Gastroesophageal sphincter (tissue), 4 donors: Measurements from ENCODE around the gene LMO7. TPM values are rescaled to one million over a fixed set of nuclear protein-coding genes. Genes with fewer than 3 reads are reported as not detected.

Source experiments
- ATAC-seq: fragments of 150-250 bp; one replicate; pipeline ENCODE4 v1.9.1; 2016; ENCODE audit warnings: mild to moderate bottlenecking, moderate library complexity
- H3K27ac ChIP-seq, 4 donors: fragments of 200-600 bp; sonication (generic) in 3 of 4; 1 replicate in 3 of 4; 2 replicates in 1 of 4; pipeline ENCODE4 v1.5.1; 2016 to 2019
- H3K27me3 ChIP-seq: fragments of 200-600 bp; sonication (generic); one replicate; pipeline ENCODE4 v1.5.1; 2019
- H3K36me3 ChIP-seq, 2 donors: fragments of 200-600 bp; sonication (generic); one replicate each; pipeline ENCODE4 v1.5.1; 2019; ENCODE audit warnings: control low read depth in 1 of 2
- H3K4me1 ChIP-seq, 3 donors: fragments of 200-600 bp; sonication (generic); 1 replicate in 2 of 3; 2 replicates in 1 of 3; pipeline ENCODE4 v1.5.1; 2016 to 2019; ENCODE audit warnings: control low read depth in 2 of 3
- H3K4me3 ChIP-seq, 2 donors: fragments of 200-600 bp; sonication (generic); one replicate each; pipeline ENCODE4 v1.5.1; 2019; ENCODE audit warnings: mild to moderate bottlenecking in 1 of 2, moderate library complexity in 1 of 2
- H3K9me3 ChIP-seq, 3 donors: fragments of 200-600 bp; sonication (generic); one replicate each; pipeline ENCODE4 v1.5.1; 2017 to 2019; ENCODE audit warnings: control low read depth in 2 of 3
- CTCF ChIP-seq, 4 experiments: fragments of 200-600 bp in 2 of 4; fragments of 450-650 bp in 2 of 4; sonication (generic) in 1 of 4; IDR thresholded peaks; one replicate each; pipeline ENCODE4 v1.5.1; 2017 to 2019; ENCODE audit warnings: antibody characterized with exemption in 4 of 4, mild to moderate bottlenecking in 2 of 4, moderate library complexity in 2 of 4
- EP300 ChIP-seq: sonication (generic); formaldehyde crosslinking; IDR thresholded peaks from one replicate; pipeline ENCODE4 v1.6.1; 2017; ENCODE audit warnings: antibody characterized with exemption, mild to moderate bottlenecking
- POLR2A ChIP-seq, 2 donors: fragments of 450-650 bp; IDR thresholded peaks; one replicate each; pipeline ENCODE4 v1.6.1; 2017; ENCODE audit warnings: antibody characterized with exemption in 2 of 2, mild to moderate bottlenecking in 2 of 2, moderate library complexity in 1 of 2
- POLR2AphosphoS5 ChIP-seq: sonication (generic); formaldehyde crosslinking; IDR thresholded peaks from one replicate; pipeline ENCODE4 v1.6.1; 2017; ENCODE audit warnings: antibody characterized with exemption
- WGBS, 2 donors: methylation state at CpG; one replicate each; pipeline ENCODE4 v1.1.5; 2018; ENCODE audit warnings: low coverage in 1 of 2; 5-methylcytosine and 5-hydroxymethylcytosine counted together
- total RNA-seq, 4 donors: library from RNA; depleted of rRNA; stranded (reverse); fragments of >200 nt; gene quantifications; one replicate each; pipeline ENCODE4 v1.1.0, GENCODE V29; 2016

Gene LMO7
- total RNA-seq, 4 donors from 2014 or later, result 15.1 to 45.0 (median 26.8) TPM

GRCh38 chr13:75797239-75797638, 161.1 kb downstream of the LMO7 start:
- H3K27ac ChIP-seq, result no peak overlapping the region
- H3K4me1 ChIP-seq, result peaks cover 0 to 8% (median 0%) of the 10 kb centered on the region in 3 donors
- TF ChIP-seq POLR2A (IDR thresholded peaks at IDR 0.05) (no peak), EP300 (no peak), POLR2AphosphoS5 (no peak), CTCF (IDR thresholded peaks at IDR 0.05) (no peak)
- H3K36me3 ChIP-seq, result peaks cover 0 to 20% of the 10 kb centered on the region in 2 donors
- 75 to 89% methylated on average over 2 of the region's 2 CpGs for WGBS, 2 donors
- ATAC-seq, result no peak
- no peaks in the 10 kb centered on the region for H3K27me3 ChIP-seq
- no peaks in the 10 kb centered on the region for H3K9me3 ChIP-seq
- no peak overlapping the region for H3K4me3 ChIP-seq

GRCh38 chr13:75797719-75798118, 161.6 kb downstream of the LMO7 start:
- no peaks in the 10 kb centered on the region for H3K27me3 ChIP-seq
- H3K36me3 ChIP-seq, result peaks cover 0 to 20% of the 10 kb centered on the region in 2 donors
- no peak overlapping the region for H3K27ac ChIP-seq
- no peak overlapping the region for H3K4me3 ChIP-seq
- no peak for TF ChIP-seq POLR2A (IDR thresholded peaks at IDR 0.05)
- TF ChIP-seq CTCF (IDR thresholded peaks at IDR 0.05), result no peak
- no peak for TF ChIP-seq EP300
- no peak for TF ChIP-seq POLR2AphosphoS5
- no peaks in the 10 kb centered on the region for H3K9me3 ChIP-seq
- peaks cover 0 to 3% (median 0%) of the 10 kb centered on the region in 3 donors for H3K4me1 ChIP-seq
- no peak for ATAC-seq
- 94 to 100% methylated on average over 2 of the region's 2 CpGs for WGBS, 2 donors

- Histone ChIP-seq H3K36me3 (peaks cover 0 to 20% of the 10 kb centered on the region in 2 donors), H3K4me1 (no peaks in the 10 kb centered on the region), H3K27me3 (no peaks in the 10 kb centered on the region), H3K4me3 (no peak overlapping the region), H3K27ac (no peak overlapping the region), H3K9me3 (no peaks in the 10 kb centered on the region)
- ATAC-seq, result no peak
- TF ChIP-seq POLR2AphosphoS5 (no peak), EP300 (no peak), CTCF (IDR thresholded peaks at IDR 0.05) (no peak), POLR2A (IDR thresholded peaks at IDR 0.05) (no peak)
- WGBS, 2 donors, result 78 to 94% methylated on average over 7 of the region's 7 CpGs
Observed at GRCh38 chr13:75798353-75799255, 162.5 kb downstream of the LMO7 start.

- Histone ChIP-seq H3K36me3 (peaks cover 0 to 20% of the 10 kb centered on the region in 2 donors), H3K27ac (no peak overlapping the region)
- WGBS, 2 donors, result 62 to 68% methylated on average over 7 to 9 of the region's 9 CpGs
Observed at GRCh38 chr13:75800545-75800944, 164.4 kb downstream of the LMO7 start.

More at GRCh38 chr13:75800545-75800944, 164.4 kb downstream of the LMO7 start:
- Histone ChIP-seq H3K9me3 (no peaks in the 10 kb centered on the region), H3K4me3 (no peak overlapping the region), H3K4me1 (no peaks in the 10 kb centered on the region), H3K27me3 (no peaks in the 10 kb centered on the region)
- ATAC-seq, result no peak
- TF ChIP-seq POLR2A (IDR thresholded peaks at IDR 0.05), result no peak
- TF ChIP-seq CTCF (IDR thresholded peaks at IDR 0.05), result peak in 1 of 4 experiments; percentile 20
